SJCRH30 (cell line): ENCODE measurements around the gene ALOX15B. TPM values are rescaled to one million over a fixed set of nuclear protein-coding genes. Genes with fewer than 3 reads are reported as not detected.
"Not testable (repeated sequence)": the region's sequence is repeated elsewhere in the genome, so short reads cannot be mapped to it uniquely, and the experiment has no call there.

Source experiments
- DNase-seq, 2 experiments: peaks; one replicate each; pipeline ENCODE4 v3.0.0-alpha.2; 2015 to 2020
- H3K27ac ChIP-seq: fragments of 250-450 bp; sonication (Bioruptor Pico); 2 replicates; pipeline ENCODE4 v1.5.1; 2020; ENCODE audit warnings: mild to moderate bottlenecking, moderate library complexity
- H3K27me3 ChIP-seq: fragments of 250-450 bp; sonication (Bioruptor Pico); 2 replicates; pipeline ENCODE4 v1.5.1; 2020; ENCODE audit warnings: mild to moderate bottlenecking, moderate library complexity
- H3K36me3 ChIP-seq: fragments of 250-450 bp; sonication (Bioruptor Pico); 2 replicates; pipeline ENCODE4 v1.5.1; 2020; ENCODE audit warnings: mild to moderate bottlenecking, moderate library complexity
- H3K4me1 ChIP-seq: fragments of 250-450 bp; sonication (Bioruptor Pico); 2 replicates; pipeline ENCODE4 v1.5.1; 2020; ENCODE audit warnings: mild to moderate bottlenecking, moderate library complexity
- H3K4me3 ChIP-seq: fragments of 250-450 bp; sonication (Bioruptor Pico); 2 replicates; pipeline ENCODE4 v1.5.1; 2020; ENCODE audit warnings: mild to moderate bottlenecking, moderate library complexity
- H3K9me3 ChIP-seq: fragments of 250-450 bp; sonication (Bioruptor Pico); replicated peaks from 2 replicates; pipeline ENCODE4 v1.5.1; 2020; ENCODE audit warnings: mild to moderate bottlenecking, moderate library complexity
- total RNA-seq: library from RNA; depleted of rRNA; stranded (reverse); fragments of >200 nt; shearing (Covaris generic); gene quantifications from 2 replicates; pipeline ENCODE4 v1.2.3, GENCODE V29; 2014

ALOX15B gene
- total RNA-seq, 1 experiment from 2014 or later, result not detected

- no peaks in the 10 kb centered on the region for H3K36me3 ChIP-seq
- H3K4me1 ChIP-seq, result no peaks in the 10 kb centered on the region
- H3K27me3 ChIP-seq, result peaks cover 8% of the 10 kb centered on the region
- H3K27ac ChIP-seq, result no peak overlapping the region
- no peaks in the 10 kb centered on the region for H3K9me3 ChIP-seq
- H3K4me3 ChIP-seq, result no peak overlapping the region
- peak; percentile 46 to 58 for DNase-seq
Observed at GRCh38 chr17:8073627-8074484, 35.0 kb downstream of the ALOX15B start.

DNA sequence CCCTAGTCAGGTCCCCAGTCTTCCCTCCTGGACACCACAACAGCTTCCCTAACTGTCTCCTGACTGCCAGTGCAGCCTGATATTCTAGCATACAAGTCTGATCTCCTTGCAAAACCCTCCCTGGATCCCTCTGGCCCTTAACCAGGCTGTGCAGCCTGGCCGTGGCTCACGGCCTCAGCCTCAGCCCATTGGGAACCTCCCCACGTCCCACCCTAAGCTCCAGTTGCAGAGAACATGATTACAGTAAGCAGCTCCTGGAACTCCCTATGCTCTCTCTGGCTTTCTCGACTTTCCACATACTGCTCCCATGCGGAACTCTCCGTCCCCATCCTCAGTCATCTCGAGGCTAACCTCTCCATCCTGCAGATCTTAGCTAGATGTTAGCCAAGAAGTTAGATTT is 35.7 kb downstream of the ALOX15B start:
- no peak for DNase-seq
- no peak overlapping the region for H3K27ac ChIP-seq
- no peaks in the 10 kb centered on the region for H3K9me3 ChIP-seq
- H3K27me3 ChIP-seq, result peaks cover 8% of the 10 kb centered on the region
- H3K4me3 ChIP-seq, result no peak overlapping the region
- no peaks in the 10 kb centered on the region for H3K4me1 ChIP-seq
- no peaks in the 10 kb centered on the region for H3K36me3 ChIP-seq

- Histone ChIP-seq H3K27me3 (peaks cover 8% of the 10 kb centered on the region), H3K4me1 (no peaks in the 10 kb centered on the region), H3K27ac (no peak overlapping the region), H3K36me3 (no peaks in the 10 kb centered on the region), H3K4me3 (no peak overlapping the region), H3K9me3 (no peaks in the 10 kb centered on the region)
- DNase-seq, result no peak
Observed at GRCh38 chr17:8075081-8075480, 36.2 kb downstream of the ALOX15B start.

- H3K36me3 ChIP-seq, result no peaks in the 10 kb centered on the region
- no peak for DNase-seq
- no peaks in the 10 kb centered on the region for H3K4me1 ChIP-seq
- no peaks in the 10 kb centered on the region for H3K9me3 ChIP-seq
- peaks cover 8% of the 10 kb centered on the region for H3K27me3 ChIP-seq
- no peak overlapping the region for H3K27ac ChIP-seq
- H3K4me3 ChIP-seq, result no peak overlapping the region
Observed at GRCh38 chr17:8075574-8076342, 36.9 kb downstream of the ALOX15B start.

DNA sequence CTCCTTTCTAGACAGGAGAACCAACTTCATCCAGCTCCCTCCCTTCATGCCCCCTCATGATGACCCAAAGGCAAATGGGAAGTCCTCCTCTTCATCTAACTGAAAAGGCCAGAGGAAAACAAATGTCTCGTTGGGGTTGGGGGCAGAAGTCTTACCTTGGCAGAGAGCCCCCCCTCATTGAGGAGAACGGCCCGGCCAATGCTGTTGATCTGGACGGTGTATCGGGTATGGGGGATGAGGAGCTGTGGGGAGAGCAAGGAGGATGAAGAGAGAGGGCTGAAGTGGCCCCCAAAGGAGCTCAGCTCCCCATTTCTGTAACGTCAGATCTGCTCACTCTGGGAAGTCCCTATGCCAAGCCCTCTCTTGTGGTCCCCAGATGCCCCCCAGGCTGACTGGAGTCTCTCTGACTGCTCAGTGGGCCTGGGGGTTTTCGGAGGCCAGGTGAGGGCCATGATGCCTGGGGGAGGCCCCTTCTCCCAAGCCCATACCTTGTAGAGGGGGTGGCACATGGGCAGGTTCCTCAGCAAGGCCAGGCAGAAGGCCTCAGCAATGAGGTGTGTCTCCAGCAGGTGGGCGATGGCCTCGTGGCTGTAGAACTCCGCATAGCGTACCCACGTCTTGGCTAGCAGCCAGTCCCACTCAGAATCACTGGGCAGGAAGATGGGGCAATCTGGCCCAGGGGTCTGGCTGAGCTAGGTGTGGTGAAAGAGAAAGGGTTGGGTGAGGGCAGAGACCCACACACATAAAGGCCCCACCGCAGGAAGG is 37.8 kb downstream of the ALOX15B start:
- Histone ChIP-seq H3K4me3 (no peak overlapping the region), H3K27ac (no peak overlapping the region), H3K27me3 (peaks cover 8% of the 10 kb centered on the region), H3K4me1 (no peaks in the 10 kb centered on the region), H3K9me3 (no peaks in the 10 kb centered on the region), H3K36me3 (no peaks in the 10 kb centered on the region)
- DNase-seq, result no peak

DNA sequence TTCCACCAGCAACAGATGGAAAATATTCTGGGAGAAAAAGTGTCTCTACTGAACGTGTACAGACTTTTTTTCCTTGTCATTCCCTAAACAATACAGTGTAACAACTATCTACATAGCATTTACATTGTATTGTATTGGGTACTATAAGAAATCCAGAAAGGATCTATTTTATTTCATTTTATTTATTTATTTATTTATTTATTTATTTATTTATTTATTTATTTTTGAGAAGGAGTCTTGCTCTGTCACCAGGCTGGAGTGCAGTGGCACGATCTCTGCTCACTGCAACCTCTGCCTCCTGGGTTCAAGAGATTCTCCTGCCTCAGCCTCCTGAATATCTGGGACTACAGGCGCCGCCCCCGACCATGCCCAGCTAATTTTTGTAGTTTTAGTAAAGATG is 39.1 kb downstream of the ALOX15B start:
- H3K27ac ChIP-seq, result not testable (repeated sequence)

GRCh38 chr17:8079291-8080207 is 40.7 kb downstream of the ALOX15B start:
- peak; percentile 49 to 74 for DNase-seq
- Histone ChIP-seq H3K36me3 (no peaks in the 10 kb centered on the region), H3K27ac (no peak overlapping the region), H3K4me3 (peak overlapping the region; percentile 37), H3K4me1 (no peaks in the 10 kb centered on the region), H3K27me3 (no peaks in the 10 kb centered on the region), H3K9me3 (no peaks in the 10 kb centered on the region)

More for the DNA sequence above, 39.1 kb downstream of the ALOX15B start:
- not testable (repeated sequence) for H3K36me3 ChIP-seq, H3K27me3 ChIP-seq, H3K9me3 ChIP-seq, H3K4me3 ChIP-seq, DNase-seq, H3K4me1 ChIP-seq

GRCh38 chr17:8080208-8080798 is 41.4 kb downstream of the ALOX15B start:
- Histone ChIP-seq H3K27ac (no peak overlapping the region), H3K36me3 (no peaks in the 10 kb centered on the region), H3K4me1 (no peaks in the 10 kb centered on the region), H3K9me3 (no peaks in the 10 kb centered on the region), H3K4me3 (peak overlapping the region; percentile 37), H3K27me3 (no peaks in the 10 kb centered on the region)
- DNase-seq, result no peak

GRCh38 chr17:8080799-8081219 is 42.0 kb downstream of the ALOX15B start:
- no peak overlapping the region for H3K4me3 ChIP-seq
- H3K27me3 ChIP-seq, result no peaks in the 10 kb centered on the region
- no peaks in the 10 kb centered on the region for H3K4me1 ChIP-seq
- no peaks in the 10 kb centered on the region for H3K9me3 ChIP-seq
- no peaks in the 10 kb centered on the region for H3K36me3 ChIP-seq
- H3K27ac ChIP-seq, result no peak overlapping the region
- DNase-seq, result no peak

DNA sequence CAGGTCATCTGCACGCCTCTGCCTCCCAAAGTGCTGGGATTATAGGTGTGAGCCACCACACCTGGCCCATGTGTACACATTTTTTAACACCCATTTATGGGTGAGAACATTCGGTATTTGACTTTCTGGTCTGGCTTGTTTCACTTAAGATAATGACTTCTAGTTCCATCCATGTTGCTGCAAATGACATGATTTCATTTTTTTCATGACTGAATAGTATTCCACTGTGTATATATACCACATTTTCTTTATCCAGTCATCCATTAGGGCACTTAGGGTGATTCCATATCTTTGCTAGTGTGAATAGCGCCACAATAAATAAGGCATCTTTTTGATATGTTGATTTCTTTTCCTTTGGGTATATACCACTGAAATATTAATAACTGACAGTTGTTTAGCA is 43.0 kb downstream of the ALOX15B start:
- no peaks in the 10 kb centered on the region for H3K27me3 ChIP-seq
- H3K27ac ChIP-seq, result no peak overlapping the region
- DNase-seq, result no peak
- no peak overlapping the region for H3K4me3 ChIP-seq
- no peaks in the 10 kb centered on the region for H3K4me1 ChIP-seq
- no peaks in the 10 kb centered on the region for H3K36me3 ChIP-seq
- no peaks in the 10 kb centered on the region for H3K9me3 ChIP-seq

- Histone ChIP-seq H3K27me3 (no peaks in the 10 kb centered on the region), H3K27ac (no peak overlapping the region)
Observed at GRCh38 chr17:8082292-8082691, 43.4 kb downstream of the ALOX15B start.

GRCh38 chr17:8084250-8084649 is 45.4 kb downstream of the ALOX15B start:
- H3K27me3 ChIP-seq, result no peaks in the 10 kb centered on the region
- H3K4me1 ChIP-seq, result no peaks in the 10 kb centered on the region
- H3K4me3 ChIP-seq, result no peak overlapping the region
- no peak overlapping the region for H3K27ac ChIP-seq
- DNase-seq, result no peak
- H3K9me3 ChIP-seq, result no peaks in the 10 kb centered on the region
- H3K36me3 ChIP-seq, result no peaks in the 10 kb centered on the region

More at GRCh38 chr17:8082292-8082691, 43.4 kb downstream of the ALOX15B start:
- Histone ChIP-seq H3K4me1 (no peaks in the 10 kb centered on the region), H3K36me3 (no peaks in the 10 kb centered on the region), H3K9me3 (no peaks in the 10 kb centered on the region), H3K4me3 (no peak overlapping the region)
- DNase-seq, result no peak

GRCh38 chr17:8087075-8087951 is 48.5 kb downstream of the ALOX15B start, which contains the start of gene ALOX12B:
Gene ALOX12B, minus strand, starts transcription at chr17:8087716. Its CDS starts 274 bp downstream, at chr17:8087442.
- Histone ChIP-seq H3K27me3 (no peaks in the 10 kb centered on the region), H3K27ac (no peak within 1 kb of the TSS), H3K4me1 (no peaks in the 10 kb centered on the region), H3K9me3 (no peaks in the 10 kb centered on the region), H3K4me3 (no peak within 1 kb of the TSS), H3K36me3 (no peaks in the 10 kb centered on the region)
- DNase-seq, result no peak
